Neuronal stem cell (in vitro differentiated cells): Measurements from ENCODE around the gene TMEM126A.
A peak's percentile ranks its signal among the peaks of the same experiment; 100 is the strongest.
"Not testable (repeated sequence)": the region's sequence is repeated elsewhere in the genome, so short reads cannot be mapped to it uniquely, and the experiment has no call there.

Experiments
- DNase-seq: peaks from one replicate; pipeline ENCODE4 v3.0.0-alpha.2; 2013; ENCODE audit warnings: low spot score
- H2AFZ ChIP-seq: one replicate; pipeline ENCODE4 v1.6.1; 2013; ENCODE audit warnings: mild to moderate bottlenecking, low read length, inconsistent platforms
- H2AK5ac ChIP-seq: 2 replicates; pipeline ENCODE4 v1.6.1; 2013; ENCODE audit warnings: low read depth, mild to moderate bottlenecking, inconsistent platforms, low read length, moderate library complexity, mixed read lengths
- H2BK120ac ChIP-seq: 2 replicates; pipeline ENCODE4 v1.6.1; 2013; ENCODE audit warnings: low read depth, mild to moderate bottlenecking, inconsistent platforms, low read length, moderate library complexity, mixed read lengths
- H2BK12ac ChIP-seq: one replicate; pipeline ENCODE4 v1.6.1; 2013; ENCODE audit warnings: low read length, inconsistent platforms
- H2BK15ac ChIP-seq: 2 replicates; pipeline ENCODE4 v1.6.1; 2013; ENCODE audit warnings: mild to moderate bottlenecking, low read length, inconsistent platforms, mixed read lengths
- H2BK5ac ChIP-seq: one replicate; pipeline ENCODE4 v1.6.1; 2013; ENCODE audit warnings: inconsistent platforms, mild to moderate bottlenecking, low read length, moderate library complexity
- H3K14ac ChIP-seq: one replicate; pipeline ENCODE4 v1.6.1; 2013; ENCODE audit warnings: low read length, inconsistent platforms
- H3K18ac ChIP-seq: 2 replicates; pipeline ENCODE4 v1.6.1; 2013; ENCODE audit warnings: low read length, inconsistent platforms
- H3K23ac ChIP-seq: 2 replicates; pipeline ENCODE4 v1.6.1; 2013; ENCODE audit warnings: low read depth, mild to moderate bottlenecking, mixed read lengths, low read length, inconsistent platforms; ENCODE audit not compliant: poor library complexity
- H3K27ac ChIP-seq: replicated peaks from 3 replicates; pipeline ENCODE4 v1.5.1; 2013; ENCODE audit warnings: low read length, inconsistent platforms
- H3K27me3 ChIP-seq, 3 experiments: 2 replicates each; pipeline ENCODE4 v1.6.1; 2013; ENCODE audit warnings: low read length in 3 of 3, mild to moderate bottlenecking in 2 of 3, inconsistent platforms in 1 of 3, low read depth in 1 of 3, mixed read lengths in 1 of 3, moderate library complexity in 1 of 3; ENCODE audit not compliant: control insufficient read depth in 3 of 3, insufficient read depth in 3 of 3
- H3K36me3 ChIP-seq, 2 donors: replicated peaks in 1 of 2; 2 replicates each; pipeline ENCODE4 v1.6.1; 2013; ENCODE audit warnings: low read length in 2 of 2; ENCODE audit not compliant: control insufficient read depth in 2 of 2, insufficient read depth in 2 of 2
- H3K4ac ChIP-seq: 2 replicates; pipeline ENCODE4 v1.6.1; 2013; ENCODE audit warnings: inconsistent platforms, mild to moderate bottlenecking, low read length, moderate library complexity
- H3K4me1 ChIP-seq, 2 donors: 1 replicate in 1 of 2; 2 replicates in 1 of 2; pipeline ENCODE4 v1.6.1; 2013; ENCODE audit warnings: low read length in 2 of 2, low read depth in 1 of 2; ENCODE audit not compliant: control insufficient read depth in 2 of 2, insufficient read depth in 1 of 2
- H3K4me2 ChIP-seq: one replicate; pipeline ENCODE4 v1.6.1; 2013; ENCODE audit warnings: mild to moderate bottlenecking, low read length, inconsistent platforms; ENCODE audit not compliant: insufficient read depth, poor library complexity, severe bottlenecking
- H3K4me3 ChIP-seq, 2 donors: 2 replicates each; pipeline ENCODE4 v1.5.1; 2013; ENCODE audit warnings: low read length in 2 of 2, mild to moderate bottlenecking in 2 of 2, inconsistent platforms in 1 of 2, moderate library complexity in 1 of 2
- H3K79me1 ChIP-seq: one replicate; pipeline ENCODE4 v1.6.1; 2013; ENCODE audit warnings: low read depth, mild to moderate bottlenecking, inconsistent platforms, low read length, moderate library complexity
- H3K9ac ChIP-seq: one replicate; pipeline ENCODE4 v1.6.1; 2013; ENCODE audit warnings: mild to moderate bottlenecking, low read depth, low read length, inconsistent platforms; ENCODE audit not compliant: poor library complexity
- H3K9me3 ChIP-seq, 2 donors: replicated peaks in 1 of 2; 2 replicates each; pipeline versions ENCODE3 to v1.6.1; 2013; ENCODE audit warnings: low read length in 2 of 2, mild to moderate bottlenecking in 2 of 2, inconsistent platforms in 1 of 2, low read depth in 1 of 2, mixed read lengths in 1 of 2, moderate library complexity in 1 of 2; ENCODE audit not compliant: control insufficient read depth in 2 of 2, insufficient read depth in 1 of 2
- H4K8ac ChIP-seq: one replicate; pipeline ENCODE4 v1.6.1; 2013; ENCODE audit warnings: low read depth, mild to moderate bottlenecking, inconsistent platforms, low read length, moderate library complexity
- H4K91ac ChIP-seq: one replicate; pipeline ENCODE4 v1.6.1; 2013; ENCODE audit warnings: low read length, low read depth, mild to moderate bottlenecking, inconsistent platforms; ENCODE audit not compliant: poor library complexity
- WGBS, 2 donors: extraction: QIAGEN DNeasy Blood & Tissue Kit; methylation state at CpG; one replicate each; pipeline ENCODE4 v1.1.7; 2013; ENCODE audit warnings: missing lambda C conversion rate in 2 of 2, mixed read lengths in 1 of 2; ENCODE audit not compliant: insufficient read length in 2 of 2, insufficient replicate concordance in 1 of 2; ENCODE audit errors: extremely low coverage in 2 of 2; 5-methylcytosine and 5-hydroxymethylcytosine counted together

Gene TMEM126A

DNA sequence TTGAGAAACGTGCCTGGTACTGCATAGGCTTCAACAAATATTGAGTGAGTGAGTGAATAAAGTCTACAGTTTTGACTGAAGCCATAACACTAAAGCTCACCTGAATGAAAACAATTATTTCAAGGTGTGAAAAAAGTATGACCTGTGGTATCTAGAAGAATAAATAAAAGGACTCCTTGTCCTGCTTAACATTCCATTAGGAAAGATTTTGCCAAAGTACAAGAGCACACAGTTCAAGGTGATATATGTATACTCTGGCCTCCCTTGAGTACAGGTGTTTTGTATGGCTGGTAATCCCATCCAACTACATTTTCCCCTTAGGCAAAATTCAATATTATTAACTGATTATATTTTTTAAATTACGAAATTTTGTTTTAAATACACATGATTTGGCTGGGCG is 18.9 kb downstream of the TMEM126A start:
- Histone ChIP-seq H2BK120ac (no peak overlapping the region), H2BK15ac (no peak overlapping the region), H2BK12ac (no peak overlapping the region), H3K18ac (no peak overlapping the region), H3K27me3 (peaks cover 0 to 2% (median 0%) of the 10 kb centered on the region in 3 experiments), H3K9me3 (no peaks in the 10 kb centered on the region), H3K4me2 (no peak overlapping the region), H2BK5ac (no peak overlapping the region), H4K8ac (no peak overlapping the region), H3K9ac (no peak overlapping the region), H3K4ac (no peak overlapping the region), H4K91ac (no peak overlapping the region), H3K23ac (no peak overlapping the region), H2AFZ (peak overlapping the region; percentile 87), H3K36me3 (peaks cover 2 to 21% of the 10 kb centered on the region in 2 donors), H3K27ac (no peak overlapping the region), H3K4me3 (no peak overlapping the region), H2AK5ac (no peak overlapping the region), H3K14ac (no peak overlapping the region), H3K79me1 (no peaks in the 10 kb centered on the region), H3K4me1 (peaks cover 0 to 5% of the 10 kb centered on the region in 2 donors)
- DNase-seq: no peak
- WGBS, 2 donors: no CpG with 5 or more reads among the region's 3 CpGs

GRCh38 chr11:85668157-85668556 is 20.4 kb downstream of the TMEM126A start:
- no peaks in the 10 kb centered on the region for H3K9me3 ChIP-seq
- H3K36me3 ChIP-seq: peaks cover 0 to 6% of the 10 kb centered on the region in 2 donors
- no peak overlapping the region for H3K4ac ChIP-seq
- H2BK15ac ChIP-seq: no peak overlapping the region
- no peak overlapping the region for H2AFZ ChIP-seq
- no peak overlapping the region for H3K18ac ChIP-seq
- no peak overlapping the region for H3K4me2 ChIP-seq
- peaks cover 0 to 2% (median 0%) of the 10 kb centered on the region in 3 experiments for H3K27me3 ChIP-seq
- no peak overlapping the region for H3K27ac ChIP-seq
- peaks cover 0 to 5% of the 10 kb centered on the region in 2 donors for H3K4me1 ChIP-seq
- no peak overlapping the region for H2BK5ac ChIP-seq
- H2BK120ac ChIP-seq: no peak overlapping the region
- no peak overlapping the region for H3K4me3 ChIP-seq
- H3K14ac ChIP-seq: no peak overlapping the region
- H4K8ac ChIP-seq: no peak overlapping the region
- no peak overlapping the region for H2BK12ac ChIP-seq
- H4K91ac ChIP-seq: no peak overlapping the region
- no CpG with 5 or more reads among the region's 1 CpG for WGBS, 2 donors
- H3K9ac ChIP-seq: no peak overlapping the region
- no peak for DNase-seq
- H2AK5ac ChIP-seq: no peak overlapping the region
- no peaks in the 10 kb centered on the region for H3K79me1 ChIP-seq
- H3K23ac ChIP-seq: no peak overlapping the region

DNA sequence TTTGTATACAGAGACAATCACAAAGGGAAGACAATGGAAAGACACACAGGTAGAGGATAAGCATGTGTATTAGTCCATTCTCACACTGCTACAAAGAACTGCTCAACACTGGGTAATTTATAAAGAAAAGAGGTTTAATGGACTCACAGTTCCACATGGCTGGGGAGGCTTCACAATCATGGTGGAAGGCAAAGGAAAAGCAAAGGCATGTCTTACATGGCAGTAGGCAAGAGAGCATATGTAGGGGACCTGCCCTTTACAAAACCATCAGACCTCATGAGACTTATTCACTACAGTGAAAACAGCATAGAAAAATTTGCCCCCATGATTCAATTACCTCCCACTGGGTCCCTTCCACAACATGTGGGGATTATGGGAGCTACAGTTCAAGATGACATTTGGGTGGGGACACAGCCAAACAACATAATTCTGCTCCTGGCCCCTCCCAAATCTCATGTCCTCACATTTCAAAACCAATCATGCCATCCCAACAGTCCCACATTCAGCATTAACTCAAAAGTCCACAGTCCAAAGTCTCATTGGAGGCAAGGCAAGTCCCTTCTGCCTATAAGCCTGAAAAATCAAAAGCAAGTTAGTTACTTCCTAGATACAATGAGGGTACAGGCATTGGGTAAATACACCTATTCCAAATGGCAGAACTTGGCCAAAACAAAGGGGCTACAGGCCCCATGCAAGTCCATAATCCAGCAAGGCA is 23.3 kb downstream of the TMEM126A start:
- not testable (repeated sequence) for H3K14ac ChIP-seq, H3K79me1 ChIP-seq, H3K23ac ChIP-seq, H3K18ac ChIP-seq, H2AFZ ChIP-seq, H3K4me3 ChIP-seq, H2BK120ac ChIP-seq, H3K4ac ChIP-seq, H2AK5ac ChIP-seq, H3K9ac ChIP-seq, H4K8ac ChIP-seq, H2BK15ac ChIP-seq, H3K27ac ChIP-seq, H3K9me3 ChIP-seq, H3K4me2 ChIP-seq, H3K4me1 ChIP-seq, H2BK5ac ChIP-seq, H4K91ac ChIP-seq, H3K36me3 ChIP-seq, DNase-seq, H2BK12ac ChIP-seq
- H3K27me3 ChIP-seq: peaks cover 0 to 12% (median 0%) of the 10 kb centered on the region in 3 experiments

- peaks cover 0 to 12% (median 0%) of the 10 kb centered on the region in 3 experiments for H3K27me3 ChIP-seq
- no peaks in the 10 kb centered on the region for H3K79me1 ChIP-seq
- no CpG with 5 or more reads among the region's 8 CpGs for WGBS, 2 donors
- no peak overlapping the region for H2BK5ac ChIP-seq
- no peak for DNase-seq
- H3K4me2 ChIP-seq: no peak overlapping the region
- no peak overlapping the region for H3K27ac ChIP-seq
- H2AFZ ChIP-seq: no peak overlapping the region
- H3K36me3 ChIP-seq: no peaks in the 10 kb centered on the region
- H3K18ac ChIP-seq: no peak overlapping the region
- H2BK12ac ChIP-seq: no peak overlapping the region
- no peak overlapping the region for H3K23ac ChIP-seq
- no peak overlapping the region for H2BK120ac ChIP-seq
- H3K9me3 ChIP-seq: peaks cover 0 to 7% of the 10 kb centered on the region in 2 donors
- no peaks in the 10 kb centered on the region for H3K4me1 ChIP-seq
- H3K4me3 ChIP-seq: no peak overlapping the region
- no peak overlapping the region for H2BK15ac ChIP-seq
- H3K4ac ChIP-seq: no peak overlapping the region
- H3K14ac ChIP-seq: no peak overlapping the region
- no peak overlapping the region for H4K8ac ChIP-seq
- no peak overlapping the region for H2AK5ac ChIP-seq
- no peak overlapping the region for H4K91ac ChIP-seq
- H3K9ac ChIP-seq: no peak overlapping the region
Observed at GRCh38 chr11:85672105-85672902, 24.5 kb downstream of the TMEM126A start.
